ENCODE data around the gene SPATA6L. TPM values are rescaled to one million over a fixed set of nuclear protein-coding genes. Genes with fewer than 3 reads are reported as not detected.

Gene SPATA6L
- total RNA-seq, 2 experiments from 2014 or later, result 9.4 to 10.8 TPM

DNA sequence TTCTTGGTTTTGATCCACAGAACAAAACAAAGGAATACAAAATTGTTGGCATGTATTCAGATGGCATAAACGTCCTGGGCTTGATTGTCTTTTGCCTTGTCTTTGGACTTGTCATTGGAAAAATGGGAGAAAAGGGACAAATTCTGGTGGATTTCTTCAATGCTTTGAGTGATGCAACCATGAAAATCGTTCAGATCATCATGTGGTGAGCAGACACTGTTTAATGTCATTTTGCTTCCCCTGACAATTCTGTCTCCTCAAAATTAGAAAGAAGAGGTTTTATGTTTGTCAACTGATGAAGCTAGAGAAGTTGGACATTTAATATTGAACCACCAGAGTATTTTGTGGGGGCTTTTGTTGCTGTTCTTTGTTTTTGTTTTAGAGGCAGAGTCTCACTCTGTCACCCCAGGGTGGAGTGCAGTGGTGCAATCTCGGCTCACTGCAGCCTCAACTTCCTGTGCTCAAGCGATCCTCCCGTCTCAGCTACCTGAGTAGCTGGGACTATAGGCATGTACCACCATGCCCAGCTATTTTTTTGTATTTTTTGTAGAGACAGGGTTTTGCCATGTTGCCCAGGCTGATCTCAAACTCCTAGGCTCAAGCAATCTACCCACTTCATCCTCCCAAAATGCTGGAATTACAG lies 94.0 kb downstream of the SPATA6L start:
- Mint-ChIP-seq H3K4me1 (ENCODE audit: low read depth) (peaks cover 27% of the 10 kb centered on the region), H3K9me3 (no peaks in the 10 kb centered on the region), H3K27ac (peak overlapping the region; percentile 28), H3K27me3 (no peaks in the 10 kb centered on the region), H3K4me3 (no peak overlapping the region), H3K36me3 (ENCODE audit: low read depth) (no peaks in the 10 kb centered on the region)
- ChIA-PET CTCF (no interaction called here), POLR2A (interaction anchor here (1.1 to 2.7 kb wide), 2 partner anchors 9 to 24 kb away, joined by 3 to 7 read pairs; no protein-coding TSS in a partner anchor)
- H3K27ac ChIP-seq (ENCODE audit: low read depth in 1 of 2, low read length in 2 of 2), result no peak overlapping the region
- no peaks in the 10 kb centered on the region for H3K9me3 ChIP-seq (ENCODE audit: control insufficient read depth in 1 of 2, insufficient read depth in 1 of 2, low read length in 2 of 2)
- H3K4me1 ChIP-seq (ENCODE audit: insufficient read depth, low read length), result peaks cover 13% of the 10 kb centered on the region
- intact Hi-C loops (cut with DNase I, micrococcal nuclease), result loop anchor here in 1 of 2 experiments (5.0 to 10.0 kb wide), 2 partner anchors 52 to 70 kb away; no protein-coding TSS in a partner anchor
- TF ChIP-seq, protein P1, sequence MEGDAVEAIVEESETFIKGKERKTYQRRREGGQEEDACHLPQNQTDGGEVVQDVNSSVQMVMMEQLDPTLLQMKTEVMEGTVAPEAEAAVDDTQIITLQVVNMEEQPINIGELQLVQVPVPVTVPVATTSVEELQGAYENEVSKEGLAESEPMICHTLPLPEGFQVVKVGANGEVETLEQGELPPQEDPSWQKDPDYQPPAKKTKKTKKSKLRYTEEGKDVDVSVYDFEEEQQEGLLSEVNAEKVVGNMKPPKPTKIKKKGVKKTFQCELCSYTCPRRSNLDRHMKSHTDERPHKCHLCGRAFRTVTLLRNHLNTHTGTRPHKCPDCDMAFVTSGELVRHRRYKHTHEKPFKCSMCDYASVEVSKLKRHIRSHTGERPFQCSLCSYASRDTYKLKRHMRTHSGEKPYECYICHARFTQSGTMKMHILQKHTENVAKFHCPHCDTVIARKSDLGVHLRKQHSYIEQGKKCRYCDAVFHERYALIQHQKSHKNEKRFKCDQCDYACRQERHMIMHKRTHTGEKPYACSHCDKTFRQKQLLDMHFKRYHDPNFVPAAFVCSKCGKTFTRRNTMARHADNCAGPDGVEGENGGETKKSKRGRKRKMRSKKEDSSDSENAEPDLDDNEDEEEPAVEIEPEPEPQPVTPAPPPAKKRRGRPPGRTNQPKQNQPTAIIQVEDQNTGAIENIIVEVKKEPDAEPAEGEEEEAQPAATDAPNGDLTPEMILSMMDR (IDR thresholded peaks at IDR 0.05), result no peak
- no peaks in the 10 kb centered on the region for H3K36me3 ChIP-seq (ENCODE audit: insufficient read depth, low read length)
- H3K4me3 ChIP-seq (ENCODE audit: low read length), result no peak overlapping the region
- no peaks in the 10 kb centered on the region for H3K27me3 ChIP-seq (ENCODE audit: control insufficient read depth in 1 of 2, insufficient read depth in 2 of 2, low read length in 2 of 2)
- DNase-seq (peak in 9 of 14 experiments; percentile 10 to 48 (median 24)), ATAC-seq (ENCODE audit: poor library complexity) (peak; percentile 59)

DNA sequence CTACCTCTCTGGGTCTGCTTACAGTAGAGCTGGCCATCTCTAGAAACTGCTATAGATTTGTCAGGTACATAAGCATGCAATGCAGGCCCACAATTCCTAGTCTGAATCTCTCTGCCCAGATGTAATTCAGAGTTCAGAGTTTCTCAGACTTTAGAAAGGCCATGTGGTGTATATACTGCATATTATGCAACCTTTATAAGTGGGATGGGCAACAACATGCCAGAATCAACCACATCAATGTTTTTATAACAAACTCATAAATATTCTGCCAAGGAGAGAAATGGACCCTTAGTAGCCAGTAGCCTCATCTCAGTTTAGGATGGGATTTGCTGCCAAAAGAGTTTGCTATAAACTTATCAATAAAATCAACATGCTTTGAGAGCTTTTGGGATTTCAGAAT lies 97.2 kb downstream of the SPATA6L start:
- peaks cover 37% of the 10 kb centered on the region for H3K4me1 Mint-ChIP-seq (ENCODE audit: low read depth)
- POLR2A ChIA-PET, result no interaction called here

DNA sequence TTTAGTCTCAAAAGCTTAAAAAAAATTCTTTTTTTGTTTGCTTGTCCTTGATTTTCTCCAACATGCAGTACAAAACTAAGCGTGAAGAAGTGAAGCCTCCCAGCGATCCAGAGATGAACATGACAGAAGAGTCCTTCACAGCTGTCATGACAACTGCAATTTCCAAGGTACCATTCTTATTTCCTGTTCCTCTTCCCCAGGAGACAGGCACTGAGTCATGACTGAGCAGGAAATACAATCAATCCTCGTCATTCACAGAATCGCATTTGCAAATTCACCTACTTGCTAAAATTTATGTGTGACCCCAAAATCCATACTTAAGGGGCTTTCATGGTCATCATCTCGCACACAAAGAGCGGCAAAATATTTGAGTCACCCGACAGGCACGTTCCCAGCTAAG lies 98.7 kb downstream of the SPATA6L start:
- TF ChIP-seq, protein P1 (IDR thresholded peaks at IDR 0.05), result no peak
- no peak overlapping the region for H3K27ac ChIP-seq (ENCODE audit: low read depth in 1 of 2, low read length in 2 of 2)
- POLR2A ChIA-PET, result no interaction called here
- ATAC-seq (ENCODE audit: poor library complexity), result no peak
- intact Hi-C loops (cut with DNase I, micrococcal nuclease), result no loop called here
- Mint-ChIP-seq H3K27me3 (no peaks in the 10 kb centered on the region), H3K4me3 (no peak overlapping the region), H3K9me3 (no peaks in the 10 kb centered on the region), H3K27ac (no peak overlapping the region), H3K36me3 (ENCODE audit: low read depth) (no peaks in the 10 kb centered on the region), H3K4me1 (ENCODE audit: low read depth) (peaks cover 34% of the 10 kb centered on the region)
- no peaks in the 10 kb centered on the region for H3K9me3 ChIP-seq (ENCODE audit: control insufficient read depth in 1 of 2, insufficient read depth in 1 of 2, low read length in 2 of 2)
- DNase-seq, result no peak
- H3K4me3 ChIP-seq (ENCODE audit: low read length), result no peak overlapping the region
- no peaks in the 10 kb centered on the region for H3K27me3 ChIP-seq (ENCODE audit: control insufficient read depth in 1 of 2, insufficient read depth in 2 of 2, low read length in 2 of 2)
- H3K36me3 ChIP-seq (ENCODE audit: insufficient read depth, low read length), result no peaks in the 10 kb centered on the region
- peaks cover 17% of the 10 kb centered on the region for H3K4me1 ChIP-seq (ENCODE audit: insufficient read depth, low read length)
- CTCF ChIA-PET, result no interaction called here

More for the DNA sequence above, 97.2 kb downstream of the SPATA6L start:
- H3K4me3 ChIP-seq (ENCODE audit: low read length), result no peak overlapping the region
- DNase-seq (no peak), ATAC-seq (ENCODE audit: poor library complexity) (no peak)
- H3K4me1 ChIP-seq (ENCODE audit: insufficient read depth, low read length), result peaks cover 14% of the 10 kb centered on the region
- H3K36me3 ChIP-seq (ENCODE audit: insufficient read depth, low read length), result no peaks in the 10 kb centered on the region
- intact Hi-C loops (cut with DNase I, micrococcal nuclease), result no loop called here
- no peak overlapping the region for H3K27ac ChIP-seq (ENCODE audit: low read depth in 1 of 2, low read length in 2 of 2)
- H3K9me3 ChIP-seq (ENCODE audit: control insufficient read depth in 1 of 2, insufficient read depth in 1 of 2, low read length in 2 of 2), result no peaks in the 10 kb centered on the region
- TF ChIP-seq, protein P1 (IDR thresholded peaks at IDR 0.05), result no peak
- H3K9me3 Mint-ChIP-seq, result no peaks in the 10 kb centered on the region
- no peak overlapping the region for H3K27ac Mint-ChIP-seq
- H3K27me3 Mint-ChIP-seq, result no peaks in the 10 kb centered on the region
- H3K27me3 ChIP-seq (ENCODE audit: control insufficient read depth in 1 of 2, insufficient read depth in 2 of 2, low read length in 2 of 2), result no peaks in the 10 kb centered on the region
- no peak overlapping the region for H3K4me3 Mint-ChIP-seq
- no peaks in the 10 kb centered on the region for H3K36me3 Mint-ChIP-seq (ENCODE audit: low read depth)
- CTCF ChIA-PET, result no interaction called here
